HG03442 (cell line): Measurements from ENCODE around the gene PAAF1.

Source experiments
- ATAC-seq: cut with Tn5 transposase; IDR thresholded peaks from one replicate; pipeline ENCODE4 v1.9.1; 2021; ENCODE audit warnings: mild to moderate bottlenecking, moderate library complexity; ENCODE audit not compliant: unreplicated experiment

PAAF1 gene

DNA sequence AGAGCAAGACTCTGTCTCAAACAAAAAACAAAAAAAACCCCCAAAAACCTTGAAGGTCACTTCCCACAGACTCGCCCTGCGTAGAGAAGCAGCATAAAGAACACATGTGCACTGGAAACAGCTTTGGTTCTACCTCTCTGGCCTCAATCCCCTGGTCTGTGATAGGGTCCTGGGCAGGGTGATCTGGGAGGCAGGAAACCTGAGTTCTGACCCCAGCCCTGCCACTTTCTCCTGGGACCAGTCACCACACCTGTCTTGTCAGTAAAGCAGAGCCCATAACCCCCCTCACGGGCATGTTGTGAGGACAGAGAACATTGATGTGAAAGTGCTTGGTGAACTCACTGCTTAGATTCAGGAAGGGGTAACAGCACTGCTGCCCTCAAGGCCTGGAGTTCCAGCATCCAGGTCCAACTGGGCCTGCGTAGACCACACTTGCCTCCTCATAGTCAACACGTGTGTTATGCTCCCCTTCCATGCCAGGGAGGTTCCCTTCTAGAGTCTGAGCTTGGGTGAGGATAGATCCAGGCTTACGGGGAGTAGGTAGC, 94.4 kb downstream of the PAAF1 start:
- no peak for ATAC-seq

DNA sequence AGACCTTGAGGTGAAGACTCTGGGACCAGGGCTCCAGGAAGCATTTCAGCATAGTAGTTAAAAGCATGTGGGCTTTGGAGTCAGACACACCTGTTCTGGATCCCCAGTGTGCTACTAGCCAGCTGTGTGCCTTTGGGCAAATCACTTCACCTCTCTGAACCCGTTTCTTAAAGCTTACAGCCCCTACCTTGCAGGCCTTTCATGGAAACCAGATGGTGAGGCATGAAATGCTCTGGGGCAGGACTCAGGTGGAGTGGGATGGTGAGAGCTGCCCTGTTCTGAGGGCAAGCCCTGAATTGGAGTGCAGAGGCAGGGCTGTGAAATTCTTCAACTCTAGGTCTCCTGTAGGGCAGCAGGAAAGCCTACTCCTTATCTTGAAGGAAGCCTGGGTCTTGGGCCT, 95.4 kb downstream of the PAAF1 start:
- ATAC-seq: no peak

DNA sequence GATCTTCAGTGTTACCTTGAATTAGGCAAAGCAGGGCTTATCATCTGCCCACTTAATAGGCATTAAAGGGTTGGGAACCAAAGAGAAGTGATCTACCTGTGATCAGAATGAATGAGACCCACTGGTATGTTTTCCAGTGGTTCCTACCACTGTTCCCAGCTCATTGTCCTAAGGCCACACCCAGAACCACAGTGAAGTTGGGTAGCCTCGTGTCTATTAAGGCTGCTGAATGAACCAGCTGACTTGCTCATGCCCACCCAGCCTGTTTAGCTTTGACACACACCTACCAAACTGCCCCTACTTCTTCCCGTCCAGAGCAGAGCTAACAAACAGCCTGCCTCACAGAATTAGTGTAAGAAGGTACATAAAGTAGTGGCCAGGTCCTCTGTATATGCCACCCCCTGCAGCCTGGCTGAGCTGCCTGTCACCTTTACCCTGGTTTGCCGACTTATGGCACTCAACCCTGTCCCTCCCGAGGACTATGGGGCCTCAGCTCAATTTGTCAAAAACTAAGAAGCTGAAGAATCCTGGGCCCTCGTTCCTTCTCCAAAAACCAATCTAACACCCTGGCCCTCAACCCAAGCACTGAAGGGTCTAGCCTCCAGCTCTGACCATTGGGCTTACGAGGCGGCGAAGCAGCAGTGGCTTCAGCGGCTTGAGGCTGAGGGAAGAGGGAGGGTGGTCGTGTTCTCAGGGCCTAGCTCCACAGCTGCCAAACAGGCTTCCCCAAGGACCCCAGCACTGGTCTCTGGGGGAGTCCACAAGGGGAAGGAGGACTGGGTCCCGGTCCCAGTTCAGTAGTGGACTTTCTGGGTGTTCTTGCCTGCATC, 96.0 kb downstream of the PAAF1 start:
- no peak for ATAC-seq

DNA sequence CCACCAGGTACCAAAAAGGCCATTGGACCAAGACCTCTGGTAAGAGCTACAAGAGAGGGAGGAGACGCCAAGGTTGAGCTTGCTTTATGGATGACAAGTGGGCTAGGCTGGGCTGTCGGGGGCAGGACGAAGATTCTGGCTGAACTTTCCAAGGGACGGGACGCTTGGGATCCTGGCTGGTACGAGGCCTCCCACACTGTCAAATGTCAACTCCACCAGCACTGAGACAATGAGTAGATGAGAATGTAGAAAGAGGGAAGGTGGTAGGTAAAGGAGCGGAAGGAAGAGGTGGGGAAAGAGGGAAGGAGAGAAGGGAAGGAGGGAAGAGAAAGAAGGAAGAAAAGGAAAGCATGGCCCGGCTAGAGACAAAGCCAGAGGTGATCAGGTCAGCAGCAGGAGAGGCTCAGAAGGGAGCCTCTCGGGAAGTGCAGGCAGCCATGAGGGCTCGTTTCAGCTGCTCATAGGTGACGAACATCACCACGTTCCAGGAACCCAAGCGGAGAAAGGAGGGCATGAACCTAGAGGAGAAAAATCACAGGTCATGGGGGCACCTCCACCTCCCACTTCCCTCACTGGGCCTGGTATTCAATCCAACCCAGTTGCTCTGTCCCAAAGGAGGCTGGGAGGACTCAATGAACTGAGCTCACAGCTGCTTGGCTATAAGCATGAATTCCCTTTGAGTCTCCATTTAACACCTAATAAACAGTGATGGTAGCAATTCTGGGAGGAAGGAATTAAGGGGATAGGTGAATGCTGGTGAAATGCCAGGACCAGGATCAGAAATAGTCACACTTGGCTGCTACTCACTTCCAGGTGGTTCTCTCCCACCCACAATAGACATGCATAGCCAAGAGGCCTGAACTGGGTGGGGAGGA, 98.0 kb downstream of the PAAF1 start:
- ATAC-seq: no peak

DNA sequence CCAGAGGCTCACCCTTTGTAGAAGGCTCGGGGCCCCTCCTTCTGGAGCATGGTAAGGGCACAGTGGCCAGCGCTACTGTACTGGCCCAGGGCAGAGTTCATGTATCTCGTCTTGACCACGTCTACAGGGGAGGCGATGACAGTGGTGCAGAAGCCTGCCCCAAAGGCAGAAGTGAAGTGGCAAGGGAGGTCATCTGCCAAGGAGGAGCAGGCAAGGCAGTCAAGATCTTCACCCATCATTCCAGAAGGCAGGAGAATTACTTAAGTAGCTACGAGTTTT, 98.6 kb downstream of the PAAF1 start:
- no peak for ATAC-seq

DNA sequence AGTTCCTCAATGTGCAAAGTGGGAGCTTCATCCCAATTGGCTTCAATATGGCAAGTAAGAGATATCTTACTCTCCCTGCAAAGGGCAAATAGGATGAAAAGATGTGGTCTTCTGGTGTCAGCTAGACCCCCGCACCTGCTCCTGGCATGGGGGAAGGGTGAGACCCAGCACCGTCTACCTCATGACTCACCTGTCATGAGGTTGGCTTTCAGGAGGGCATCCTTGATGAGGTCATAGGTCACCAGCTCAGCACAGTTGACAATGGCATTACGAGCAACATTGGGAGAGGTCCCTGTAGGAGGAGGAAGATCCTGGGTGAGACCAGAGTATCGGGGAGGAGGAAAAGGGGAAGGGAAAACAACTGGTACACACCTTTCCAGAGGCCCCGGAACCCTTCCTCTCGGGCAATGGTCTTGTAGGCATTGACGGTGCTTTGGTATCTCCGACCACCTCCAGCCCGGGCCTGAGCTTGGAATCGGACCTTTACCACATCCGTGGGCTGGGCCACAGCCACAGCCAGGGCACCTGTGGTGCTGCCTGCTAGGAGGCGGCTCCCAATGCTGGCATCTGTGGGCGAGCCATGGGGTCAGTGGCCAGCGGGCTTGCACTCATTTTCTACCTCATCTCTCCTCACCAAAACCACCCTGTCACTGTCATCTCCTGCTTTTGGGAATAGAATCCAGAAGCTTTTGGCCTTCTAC, 99.8 kb downstream of the PAAF1 start:
- no peak for ATAC-seq

DNA sequence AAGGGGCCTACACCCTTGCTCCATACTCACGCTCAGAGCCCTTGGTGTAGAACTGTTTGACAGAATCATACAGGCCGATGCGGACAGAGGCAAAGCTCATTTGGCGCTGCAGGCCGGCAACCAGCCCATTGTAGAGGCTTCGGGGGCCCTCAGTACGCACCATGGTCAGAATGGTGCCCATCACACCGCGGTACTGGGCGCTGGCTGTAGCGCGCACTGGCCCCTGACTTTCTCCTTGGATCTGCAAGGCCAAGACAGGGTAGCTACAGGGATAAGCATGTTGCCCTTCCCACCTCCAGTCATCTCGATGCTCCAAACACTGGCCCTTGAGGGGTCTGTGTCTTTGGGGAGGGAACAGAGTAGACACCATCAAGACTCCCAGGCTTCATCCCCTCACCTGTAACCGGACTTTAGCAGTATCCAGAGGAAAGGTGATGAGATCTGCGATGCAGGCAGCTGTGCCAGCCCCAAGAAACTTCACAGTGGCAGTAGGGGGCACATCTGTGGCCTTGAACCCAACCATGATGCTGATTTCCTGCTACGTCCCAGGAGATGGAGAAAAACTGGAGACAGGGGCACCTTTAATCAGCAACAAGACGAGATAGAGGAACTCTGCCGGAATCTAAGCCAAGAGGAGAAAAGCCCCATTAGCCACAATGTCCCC, 101.2 kb downstream of the PAAF1 start:
- ATAC-seq: no peak

DNA sequence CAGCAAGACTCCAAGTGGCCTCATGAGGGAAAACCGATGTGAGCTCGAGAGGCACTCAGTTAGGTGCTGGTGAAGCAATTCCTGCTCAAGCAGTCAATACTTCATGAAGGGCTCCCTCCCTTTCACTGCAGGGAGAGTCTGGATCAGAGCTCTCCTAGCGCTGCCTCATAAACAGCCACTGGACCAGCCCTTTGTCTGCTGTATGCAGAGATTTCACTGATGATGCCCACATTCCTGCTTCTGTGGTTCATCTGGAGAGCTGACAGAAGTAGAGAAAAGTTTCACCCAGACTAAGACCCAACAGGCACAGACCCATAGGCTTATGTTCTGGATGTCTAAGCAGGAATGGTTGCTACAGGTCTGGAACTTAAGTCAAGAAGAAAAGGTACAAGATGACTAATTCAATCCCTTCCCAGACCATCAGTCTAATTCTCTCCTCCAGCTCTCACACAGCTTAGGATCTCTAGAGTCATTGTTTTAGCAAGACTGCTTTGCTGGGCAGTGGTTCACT, 101.8 kb downstream of the PAAF1 start:
- ATAC-seq: no peak

DNA sequence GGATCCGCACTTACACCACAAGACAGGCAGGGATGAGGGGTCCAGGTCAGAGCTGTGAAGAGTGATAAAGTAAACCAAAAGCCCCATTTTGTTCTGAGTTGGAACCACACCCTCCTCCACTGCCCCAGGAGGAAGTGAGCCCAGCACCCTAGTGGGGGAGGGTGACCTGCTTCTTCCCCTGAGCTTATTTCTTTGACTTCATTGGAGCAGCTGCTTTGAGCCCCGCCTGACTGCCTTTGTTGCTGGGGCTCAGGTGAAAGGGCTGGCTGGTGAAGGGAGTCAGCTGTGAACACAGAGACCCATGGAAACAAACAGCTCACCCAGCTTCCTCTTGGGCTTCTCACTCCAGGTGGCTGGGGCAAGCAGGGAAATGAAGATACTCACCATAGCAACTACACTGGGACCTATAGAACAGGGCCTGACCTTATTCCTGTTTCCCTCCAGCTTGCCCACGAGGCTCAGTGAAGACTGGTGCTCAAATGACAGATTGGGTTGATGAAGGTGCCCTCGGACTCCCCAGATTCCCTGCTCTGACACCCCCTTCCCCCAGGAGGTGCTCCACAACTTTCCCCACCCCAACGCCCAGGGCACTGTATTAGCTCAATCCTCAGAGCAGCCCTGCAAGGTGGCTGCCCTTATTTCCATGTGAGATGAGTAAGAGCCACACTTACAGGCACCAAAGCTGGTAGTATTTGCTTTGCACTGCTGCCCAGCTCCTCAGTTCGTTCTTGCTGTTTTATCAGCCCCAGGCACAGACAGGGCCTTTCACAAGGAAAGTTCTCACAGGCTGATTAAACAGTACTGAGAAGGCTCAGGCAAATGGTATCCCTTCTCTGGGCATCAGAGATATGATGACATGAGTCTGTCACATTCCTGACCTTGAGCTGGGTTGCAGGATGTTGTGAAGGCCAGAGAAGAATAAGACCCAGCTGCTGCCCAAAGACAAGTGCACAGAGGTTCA, 103.5 kb downstream of the PAAF1 start:
- peak; percentile 41 for ATAC-seq
